Spleen (tissue), 11 donors: ENCODE data around the gene ITGB5. TPM values are rescaled to one million over a fixed set of nuclear protein-coding genes. Genes with fewer than 3 reads are reported as not detected.

Experiments
- DNase-seq: peaks from one replicate; pipeline ENCODE4 v3.0.0-alpha.2; 2020
- H3K27ac ChIP-seq, 8 donors: fragments of 200-600 bp; sonication (generic) in 7 of 8; 1 replicate in 4 of 8; 2 replicates in 4 of 8; pipeline versions ENCODE4 v1.5.0 to v1.8.0; 2016 to 2021; ENCODE audit warnings: inconsistent platforms in 4 of 8, mild to moderate bottlenecking in 4 of 8, moderate library complexity in 1 of 8
- H3K27me3 ChIP-seq, 7 donors: fragments of 200-600 bp; sonication (generic) in 6 of 7; replicated peaks in 1 of 7; 1 replicate in 4 of 7; 2 replicates in 3 of 7; pipeline versions ENCODE4 v1.5.0 to v1.8.0; 2016 to 2021; ENCODE audit warnings: inconsistent platforms in 3 of 7, mild to moderate bottlenecking in 1 of 7
- H3K36me3 ChIP-seq, 6 donors: fragments of 200-600 bp; sonication (generic) in 5 of 6; 1 replicate in 4 of 6; 2 replicates in 2 of 6; pipeline versions ENCODE4 v1.5.0 to v1.8.0; 2016 to 2021; ENCODE audit warnings: inconsistent platforms in 2 of 6
- H3K4me1 ChIP-seq, 6 donors: fragments of 200-600 bp; sonication (generic) in 5 of 6; 1 replicate in 3 of 6; 2 replicates in 3 of 6; pipeline versions ENCODE4 v1.5.0 to v1.8.0; 2016 to 2021; ENCODE audit warnings: inconsistent platforms in 3 of 6
- H3K4me3 ChIP-seq, 8 donors: fragments of 200-600 bp; sonication (generic) in 7 of 8; 1 replicate in 4 of 8; 2 replicates in 4 of 8; pipeline versions ENCODE4 v1.5.0 to v1.8.0; 2016 to 2021; ENCODE audit warnings: inconsistent platforms in 4 of 8, mild to moderate bottlenecking in 4 of 8, moderate library complexity in 2 of 8
- H3K9me3 ChIP-seq, 8 donors: fragments of 200-600 bp; sonication (generic) in 7 of 8; 1 replicate in 4 of 8; 2 replicates in 4 of 8; pipeline versions ENCODE4 v1.5.0 to v1.8.0; 2016 to 2021; ENCODE audit warnings: inconsistent platforms in 4 of 8
- CTCF ChIP-seq, 11 experiments: fragments of 200-600 bp in 7 of 11; fragments of 450-650 bp in 4 of 11; sonication (generic) in 4 of 11; IDR thresholded peaks in 8 of 11; conservative IDR thresholded peaks in 3 of 11; 1 replicate in 7 of 11; 2 replicates in 4 of 11; pipeline versions ENCODE4 v1.4.0 to v1.8.0; 2016 to 2021; ENCODE audit warnings: antibody characterized with exemption in 11 of 11, inconsistent platforms in 4 of 11, mild to moderate bottlenecking in 1 of 11
- POLR2A ChIP-seq, 3 donors: fragments of 450-650 bp; IDR thresholded peaks; one replicate each; pipeline ENCODE4 v1.5.1; 2017; ENCODE audit warnings: antibody characterized with exemption in 3 of 3, mild to moderate bottlenecking in 1 of 3
- POLR2AphosphoS5 ChIP-seq, 3 donors: sonication (generic); formaldehyde crosslinking; IDR thresholded peaks; one replicate each; pipeline ENCODE4 v1.5.1; 2017; ENCODE audit warnings: antibody characterized with exemption in 3 of 3
- WGBS, 5 donors: extraction: QIAGEN DNeasy Blood & Tissue Kit in 3 of 5; methylation state at CpG; one replicate each; pipeline versions ENCODE4 v1.1.5 to v1.1.7; 2013 to 2018; 5-methylcytosine and 5-hydroxymethylcytosine counted together
- intact Hi-C: fragments of 100-400 bp; cut with DNase I; formaldehyde crosslinking; loops from one replicate; pipeline ENCODE4 v1.15.0; 2023; ENCODE audit warnings: low total_unique reads
- polyA plus RNA-seq, 3 donors: library from polyadenylated mRNA; stranded (reverse); fragments of 200-250 nt; gene quantifications; one replicate each; pipeline ENCODE4 v1.2.1, GENCODE V29; 2013
- total RNA-seq, 7 donors: library from RNA; depleted of rRNA in 3 of 7; stranded (reverse); fragments of >200 nt in 3 of 7; fragmentation: NEBNext Ultra II Directional in 4 of 7; extraction: Animal tissue kit (Norgen Biotek cat#: 25700) in 4 of 7; gene quantifications; one replicate each; pipeline versions ENCODE4 v1.1.0 to v1.2.1, GENCODE V29; 2016 to 2021
- donor health status: healthy with polysubstance abuse.
- donor health status: DM: no; HTN: no; CAD: no; lungs with moderate emphysema.
- donor health status: DM: no; HTN: no; CAD: no.
- donor health status: Bipolar disorder and iron deficiency.
- donor health status: healthy.
- donor health status: DM: no; HTN: no; CAD: no.
- donor health status: DM: yes; HTN: yes; CAD: no.

The ITGB5 gene
- total and polyA plus RNA-seq, 10 donors: 7.4 to 227 (median 108) TPM

GRCh38 chr3:124802061-124802698 is 85.0 kb downstream of the ITGB5 start:
- no peak overlapping the region for H3K27ac ChIP-seq
- 85 to 91% (median 87%) methylated on average over 8 of the region's 8 CpGs for WGBS, 5 donors

GRCh38 chr3:124800511-124801258 is 86.5 kb downstream of the ITGB5 start:
- Histone ChIP-seq H3K27ac (peak overlapping the region in 4 of 8 donors; percentile 2 to 41 (median 22)), H3K36me3 (peaks cover 0 to 14% (median 3%) of the 10 kb centered on the region in 6 donors), H3K9me3 (no peaks in the 10 kb centered on the region), H3K4me1 (peaks cover 0 to 23% (median 11%) of the 10 kb centered on the region in 6 donors), H3K27me3 (no peaks in the 10 kb centered on the region), H3K4me3 (no peak overlapping the region)
- WGBS, 5 donors: 59 to 75% (median 69%) methylated on average over 10 of the region's 10 CpGs
- DNase-seq: peak; percentile 60
- TF ChIP-seq CTCF (IDR thresholded peaks at IDR 0.05 in 8 of 11, conservative IDR thresholded peaks at IDR 0.05 in 3 of 11) (no peak), POLR2AphosphoS5 (IDR thresholded peaks at IDR 0.05) (no peak), POLR2A (IDR thresholded peaks at IDR 0.05) (no peak)
- intact Hi-C loops: no loop called here

More at GRCh38 chr3:124802061-124802698, 85.0 kb downstream of the ITGB5 start:
- H3K9me3 ChIP-seq: no peaks in the 10 kb centered on the region
- no peaks in the 10 kb centered on the region for H3K36me3 ChIP-seq
- no peak for TF ChIP-seq POLR2AphosphoS5 (IDR thresholded peaks at IDR 0.05)
- no peak for TF ChIP-seq POLR2A (IDR thresholded peaks at IDR 0.05)
- no peak for TF ChIP-seq CTCF (IDR thresholded peaks at IDR 0.05 in 8 of 11, conservative IDR thresholded peaks at IDR 0.05 in 3 of 11)
- peak; percentile 51 for DNase-seq
- H3K4me3 ChIP-seq: no peak overlapping the region
- intact Hi-C loops: no loop called here
- H3K27me3 ChIP-seq: no peaks in the 10 kb centered on the region
- H3K4me1 ChIP-seq: peaks cover 0 to 23% (median 11%) of the 10 kb centered on the region in 6 donors

- DNase-seq: no peak
- WGBS, 5 donors: 85 to 100% (median 91%) methylated on average over 1 of the region's 1 CpG
- Histone ChIP-seq H3K4me1 (peaks cover 0 to 23% (median 11%) of the 10 kb centered on the region in 6 donors), H3K27ac (peak overlapping the region in 3 of 8 donors; percentile 2 to 41 (median 38)), H3K9me3 (no peaks in the 10 kb centered on the region), H3K36me3 (peaks cover 0 to 20% (median 3%) of the 10 kb centered on the region in 6 donors), H3K4me3 (no peak overlapping the region), H3K27me3 (no peaks in the 10 kb centered on the region)
- TF ChIP-seq POLR2A (IDR thresholded peaks at IDR 0.05) (no peak), POLR2AphosphoS5 (IDR thresholded peaks at IDR 0.05) (no peak), CTCF (IDR thresholded peaks at IDR 0.05 in 8 of 11, conservative IDR thresholded peaks at IDR 0.05 in 3 of 11) (no peak)
- intact Hi-C loops: no loop called here
Measured at GRCh38 chr3:124800076-124800475, 87.1 kb downstream of the ITGB5 start.

- TF ChIP-seq POLR2AphosphoS5 (IDR thresholded peaks at IDR 0.05) (no peak), CTCF (IDR thresholded peaks at IDR 0.05 in 8 of 11, conservative IDR thresholded peaks at IDR 0.05 in 3 of 11) (no peak), POLR2A (IDR thresholded peaks at IDR 0.05) (no peak)
- Histone ChIP-seq H3K9me3 (no peaks in the 10 kb centered on the region), H3K4me3 (no peak overlapping the region), H3K27ac (no peak overlapping the region), H3K4me1 (peaks cover 0 to 23% (median 11%) of the 10 kb centered on the region in 6 donors), H3K36me3 (peaks cover 0 to 22% (median 3%) of the 10 kb centered on the region in 6 donors), H3K27me3 (no peaks in the 10 kb centered on the region)
- DNase-seq: peak; percentile 51
- WGBS, 5 donors: 90 to 95% (median 95%) methylated on average over 8 to 10 of the region's 10 CpGs
- intact Hi-C loops: no loop called here
Measured at GRCh38 chr3:124799676-124800075, 87.5 kb downstream of the ITGB5 start.
